ENCODE measurements around the gene CHCHD4.

Gene CHCHD4

DNA sequence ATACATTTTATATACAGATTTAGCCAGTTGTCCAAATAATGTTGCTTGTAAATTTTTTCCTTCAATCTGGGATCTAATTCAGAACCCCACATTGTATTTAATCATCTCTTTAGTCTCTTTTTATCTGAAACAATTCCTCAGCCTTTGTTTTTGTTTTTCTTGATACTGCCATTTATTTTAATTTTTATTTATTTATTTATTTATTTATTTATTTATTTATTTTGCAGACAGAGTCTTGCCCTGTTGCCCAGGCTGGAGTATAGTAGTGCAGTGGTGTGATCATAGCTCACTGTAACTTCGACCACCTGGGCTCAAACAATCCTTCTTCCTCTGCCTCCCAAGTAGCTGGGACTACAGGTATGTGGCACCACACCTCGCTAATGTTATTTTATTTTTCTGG, 61.5 kb downstream of the CHCHD4 start:
- DNase-seq (ENCODE audit: extremely low read depth, low read depth): no peak
- TF ChIP-seq, protein P1, sequence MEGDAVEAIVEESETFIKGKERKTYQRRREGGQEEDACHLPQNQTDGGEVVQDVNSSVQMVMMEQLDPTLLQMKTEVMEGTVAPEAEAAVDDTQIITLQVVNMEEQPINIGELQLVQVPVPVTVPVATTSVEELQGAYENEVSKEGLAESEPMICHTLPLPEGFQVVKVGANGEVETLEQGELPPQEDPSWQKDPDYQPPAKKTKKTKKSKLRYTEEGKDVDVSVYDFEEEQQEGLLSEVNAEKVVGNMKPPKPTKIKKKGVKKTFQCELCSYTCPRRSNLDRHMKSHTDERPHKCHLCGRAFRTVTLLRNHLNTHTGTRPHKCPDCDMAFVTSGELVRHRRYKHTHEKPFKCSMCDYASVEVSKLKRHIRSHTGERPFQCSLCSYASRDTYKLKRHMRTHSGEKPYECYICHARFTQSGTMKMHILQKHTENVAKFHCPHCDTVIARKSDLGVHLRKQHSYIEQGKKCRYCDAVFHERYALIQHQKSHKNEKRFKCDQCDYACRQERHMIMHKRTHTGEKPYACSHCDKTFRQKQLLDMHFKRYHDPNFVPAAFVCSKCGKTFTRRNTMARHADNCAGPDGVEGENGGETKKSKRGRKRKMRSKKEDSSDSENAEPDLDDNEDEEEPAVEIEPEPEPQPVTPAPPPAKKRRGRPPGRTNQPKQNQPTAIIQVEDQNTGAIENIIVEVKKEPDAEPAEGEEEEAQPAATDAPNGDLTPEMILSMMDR (IDR thresholded peaks at IDR 0.05; ENCODE audit: low read depth, low read length): no peak
